Measurements from ENCODE around the gene RASGEF1C. TPM values are rescaled to one million over a fixed set of nuclear protein-coding genes. Genes with fewer than 3 reads are reported as not detected.
"Not testable (repeated sequence)": the region's sequence is repeated elsewhere in the genome, so short reads cannot be mapped to it uniquely, and the experiment has no call there.

The RASGEF1C gene
- total RNA-seq, 1 experiment from 2014 or later: 0.39 TPM

DNA sequence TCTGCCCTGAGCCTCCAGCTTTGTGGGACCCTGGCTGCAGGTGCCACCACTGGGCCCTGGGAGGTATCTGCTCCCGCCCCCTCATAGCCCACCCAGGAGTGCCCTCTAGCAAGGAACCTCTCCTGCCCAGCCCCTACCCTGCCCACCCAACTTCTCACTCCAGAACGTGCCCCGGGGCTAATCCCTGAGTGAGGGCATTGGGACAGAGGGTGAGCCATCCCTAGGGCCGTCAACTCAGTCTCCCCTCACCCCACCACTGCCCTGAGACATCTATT lies 2.7 kb upstream of the RASGEF1C start:
- no peak for DNase-seq (ENCODE audit: low spot score)

DNA sequence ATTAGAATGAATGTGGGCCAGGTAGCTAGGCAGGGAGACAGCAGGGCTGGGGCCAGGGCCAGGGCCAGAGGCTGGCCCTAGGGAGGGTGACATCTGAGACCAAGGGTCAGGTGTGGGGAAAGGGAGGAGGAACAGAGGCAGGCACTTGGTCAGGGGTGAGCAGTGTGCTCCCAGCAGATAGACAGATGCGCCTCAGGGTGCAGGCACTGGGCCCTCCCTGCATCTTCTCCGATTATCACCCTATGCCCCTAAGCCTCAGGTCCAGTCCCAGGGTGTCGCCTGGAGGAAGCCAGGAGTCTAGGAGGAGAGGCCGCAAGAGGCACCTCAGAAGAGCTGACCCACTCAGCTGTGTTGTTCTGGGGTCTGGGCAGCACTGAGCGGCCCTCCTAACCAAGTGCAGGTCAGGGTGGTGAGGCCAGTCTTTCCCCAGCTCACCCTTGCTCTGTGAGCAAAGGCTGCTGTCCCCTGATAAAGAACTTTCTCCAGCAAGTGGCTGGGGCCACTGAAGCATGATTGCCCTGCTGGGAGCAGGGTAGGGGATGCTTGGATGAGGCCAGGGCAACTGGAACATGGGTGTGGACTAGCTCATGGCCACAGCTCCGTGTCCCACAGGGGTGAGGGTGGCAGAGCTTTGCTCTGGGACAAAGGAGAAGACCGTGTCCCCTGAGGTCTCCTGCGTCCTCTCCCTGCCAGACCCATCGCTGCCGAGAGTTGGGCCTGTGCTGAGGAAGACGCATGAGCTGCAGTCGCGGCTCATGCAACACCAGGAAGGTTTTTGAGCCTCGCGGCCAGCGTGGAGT lies 2.1 kb upstream of the RASGEF1C start:
- no peak for DNase-seq (ENCODE audit: low spot score)

DNA sequence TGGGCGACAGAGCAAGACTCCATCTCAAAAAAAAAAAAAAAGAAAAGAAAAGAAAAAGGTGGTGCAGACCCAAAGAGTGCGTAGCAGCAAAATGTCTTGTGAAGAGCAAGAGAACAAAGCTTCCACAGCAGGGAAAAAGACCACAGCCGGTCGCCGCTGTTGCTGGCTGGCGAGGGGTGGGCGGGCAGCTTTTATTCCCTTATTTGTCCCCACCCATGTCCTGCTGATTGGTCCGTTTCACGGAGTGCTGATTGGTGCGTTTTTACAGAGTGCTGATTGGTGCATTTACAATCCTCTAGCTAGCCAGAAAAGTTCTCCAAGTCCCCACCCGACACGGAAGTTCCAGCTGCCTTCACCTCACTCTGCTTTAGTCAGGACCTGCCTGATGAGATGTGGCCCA lies 1.1 kb upstream of the RASGEF1C start:
- DNase-seq (ENCODE audit: low spot score): not testable (repeated sequence)

- no peak for DNase-seq (ENCODE audit: low spot score)
Observed at GRCh38 chr5:180208435-180209081, 453 bp downstream of the RASGEF1C start.

- no peak for DNase-seq (ENCODE audit: low spot score)
Observed at GRCh38 chr5:180208038-180208434, 975 bp downstream of the RASGEF1C start.

DNA sequence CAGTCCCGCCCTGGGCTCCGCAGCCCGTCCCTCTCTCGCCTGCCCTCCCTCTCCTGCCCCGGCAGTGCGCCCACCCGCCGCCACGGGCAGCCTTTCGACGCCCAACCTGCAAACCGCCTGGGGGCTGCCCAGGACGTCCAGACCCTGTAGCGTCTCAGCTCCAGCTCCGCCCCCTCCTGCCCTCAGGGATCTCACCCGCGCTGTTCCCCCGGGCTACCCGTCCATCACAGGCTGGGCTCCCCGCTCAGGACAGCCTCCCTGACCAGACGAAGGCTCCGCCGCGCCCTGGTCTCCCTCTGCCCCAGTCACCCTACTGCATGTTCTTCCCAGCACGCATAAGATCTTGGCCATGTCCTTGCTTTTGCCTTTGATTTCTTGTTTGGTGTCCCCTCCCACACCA lies 1.4 kb downstream of the RASGEF1C start:
- no peak for DNase-seq (ENCODE audit: low spot score)

GRCh38 chr5:180206993-180207392 lies 2.0 kb downstream of the RASGEF1C start:
- no peak for DNase-seq (ENCODE audit: low spot score)

- no peak for DNase-seq (ENCODE audit: low spot score)
Observed at GRCh38 chr5:180205916-180206315, 3.1 kb downstream of the RASGEF1C start.

- no peak for DNase-seq (ENCODE audit: low spot score)
Observed at GRCh38 chr5:180204276-180204819, 4.7 kb downstream of the RASGEF1C start.

DNA sequence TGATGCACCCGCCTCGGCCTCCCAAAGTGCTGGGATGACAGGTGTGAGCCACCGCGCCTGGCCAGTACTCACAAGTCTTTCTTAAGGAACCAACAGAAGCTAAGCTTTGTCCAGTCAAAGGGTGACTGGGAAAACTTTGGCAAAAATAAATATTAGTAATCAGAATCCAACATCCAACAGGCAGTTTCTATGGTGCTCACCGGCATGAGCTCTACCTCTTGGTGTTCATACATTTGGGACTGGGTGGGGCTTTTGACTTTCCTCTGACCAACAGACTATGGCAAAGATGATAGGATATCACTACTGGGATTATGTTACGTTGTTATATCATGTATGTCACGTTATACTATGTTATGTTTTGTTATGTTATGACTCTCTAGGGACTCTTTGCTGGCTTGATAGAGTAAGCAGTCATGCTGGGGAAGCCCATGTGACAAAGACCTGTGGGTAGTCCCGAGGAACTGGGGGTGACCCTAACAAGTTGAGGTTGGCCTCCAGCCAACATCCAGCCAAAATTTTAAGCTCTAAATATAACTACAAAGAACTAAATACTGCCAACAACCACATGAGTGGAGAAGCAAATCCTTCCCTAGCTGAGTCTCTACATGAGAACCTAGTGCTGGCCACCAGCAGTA lies 6.0 kb downstream of the RASGEF1C start:
- DNase-seq (ENCODE audit: low spot score): no peak

- DNase-seq (ENCODE audit: low spot score): no peak
Observed at GRCh38 chr5:180201051-180201987, 7.7 kb downstream of the RASGEF1C start.

DNA sequence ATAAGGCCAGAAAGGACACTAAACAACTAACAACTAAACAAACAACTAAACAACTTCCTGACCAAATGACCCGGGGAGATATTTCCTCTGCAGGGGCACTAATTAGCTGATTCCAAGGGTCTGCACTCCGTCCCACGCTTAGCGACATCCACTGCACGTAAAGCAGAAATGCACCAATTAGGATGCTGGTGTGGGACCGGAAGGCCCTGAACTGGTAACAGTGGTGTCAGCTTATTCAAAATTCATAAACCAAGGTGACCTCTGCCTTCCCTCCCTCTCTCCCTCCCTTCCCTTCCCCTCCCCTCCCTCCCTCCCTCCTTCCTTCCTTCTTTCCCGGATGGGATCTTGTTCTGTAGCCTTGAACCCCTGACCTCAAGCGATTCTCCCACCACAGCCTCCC lies 9.6 kb downstream of the RASGEF1C start:
- DNase-seq (ENCODE audit: low spot score): no peak

- DNase-seq (ENCODE audit: low spot score): no peak
Observed at GRCh38 chr5:180198208-180198607, 10.8 kb downstream of the RASGEF1C start.

DNA sequence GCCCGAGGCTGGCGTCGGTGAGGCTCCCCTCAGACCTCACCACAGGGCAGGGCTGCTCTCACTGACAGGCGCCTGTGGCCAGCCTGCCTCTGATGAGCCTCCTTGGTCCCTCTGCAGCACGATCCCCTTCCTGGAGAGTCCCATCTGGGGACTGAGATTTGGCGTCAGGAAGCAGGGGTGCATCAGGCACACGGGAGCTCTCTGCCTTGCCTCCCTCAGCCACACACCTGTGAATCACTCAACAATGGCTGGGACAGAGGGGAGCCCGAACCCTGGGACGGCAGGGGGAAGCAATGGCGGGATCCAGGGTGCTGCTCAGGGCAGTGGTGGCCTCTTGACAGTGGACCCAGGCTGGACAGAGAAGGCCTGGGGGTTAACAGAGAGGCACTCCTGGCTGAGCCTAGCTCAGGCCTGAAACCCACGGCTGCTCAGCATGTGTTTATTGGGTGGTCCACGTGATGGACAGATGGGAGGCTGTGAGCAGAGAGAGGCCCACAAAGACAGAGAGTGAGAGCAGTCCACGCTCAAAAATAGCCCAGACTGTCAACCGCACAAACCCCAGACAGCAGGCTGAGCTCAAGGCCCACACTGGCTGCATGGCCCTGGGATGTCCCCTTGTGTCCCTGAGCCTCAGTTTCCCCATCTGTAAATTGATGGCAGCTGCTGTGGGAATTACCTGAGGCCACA lies 11.9 kb downstream of the RASGEF1C start:
- no peak for DNase-seq (ENCODE audit: low spot score)

DNA sequence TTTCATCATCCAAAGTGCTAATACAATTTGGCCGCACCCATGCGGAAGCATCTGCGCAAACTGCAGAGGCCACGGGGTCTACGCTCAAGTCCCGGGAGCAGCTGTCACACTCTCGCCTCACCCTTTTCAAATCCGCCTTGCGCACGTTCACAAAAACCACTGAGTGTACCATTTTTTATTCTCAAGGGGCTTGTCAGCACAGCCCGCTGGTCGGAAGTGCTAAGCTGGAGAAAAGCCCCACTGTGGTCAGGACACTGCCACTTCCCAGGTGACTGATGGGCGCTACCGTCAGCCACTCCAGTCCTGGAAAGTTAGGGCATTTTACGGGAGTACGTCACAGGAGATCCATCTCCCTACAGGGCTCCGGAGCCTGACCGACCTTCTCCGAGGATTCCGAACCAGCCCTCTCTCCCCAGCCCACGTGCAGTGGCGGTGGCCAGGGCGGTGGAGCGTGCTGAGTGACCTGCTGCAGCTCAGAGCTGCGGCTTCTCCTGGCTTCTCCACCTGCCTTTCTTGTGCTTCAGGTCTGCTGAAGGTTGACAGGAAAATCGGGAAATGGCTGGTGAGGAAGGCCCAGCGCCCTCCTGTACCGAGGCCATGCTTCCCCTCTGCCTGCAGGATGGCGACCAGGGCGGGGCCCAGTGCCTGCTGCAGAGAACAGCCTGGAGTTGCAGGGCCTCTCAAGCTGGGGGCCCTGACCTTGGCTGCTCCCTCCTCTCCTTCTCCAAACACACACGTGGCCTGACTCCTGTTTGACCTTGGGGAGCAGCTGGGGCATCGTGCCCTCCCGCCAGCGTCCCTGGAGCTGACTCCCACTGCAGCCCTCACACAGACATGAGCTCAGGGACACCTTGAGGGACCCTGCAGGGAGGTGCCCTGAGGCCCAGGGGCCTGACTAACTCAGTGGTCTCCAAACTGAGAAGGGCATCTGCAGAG lies 14.3 kb downstream of the RASGEF1C start:
- DNase-seq (ENCODE audit: low spot score): no peak

GRCh38 chr5:180193749-180194375 lies 15.1 kb downstream of the RASGEF1C start:
- DNase-seq (ENCODE audit: low spot score): no peak

DNA sequence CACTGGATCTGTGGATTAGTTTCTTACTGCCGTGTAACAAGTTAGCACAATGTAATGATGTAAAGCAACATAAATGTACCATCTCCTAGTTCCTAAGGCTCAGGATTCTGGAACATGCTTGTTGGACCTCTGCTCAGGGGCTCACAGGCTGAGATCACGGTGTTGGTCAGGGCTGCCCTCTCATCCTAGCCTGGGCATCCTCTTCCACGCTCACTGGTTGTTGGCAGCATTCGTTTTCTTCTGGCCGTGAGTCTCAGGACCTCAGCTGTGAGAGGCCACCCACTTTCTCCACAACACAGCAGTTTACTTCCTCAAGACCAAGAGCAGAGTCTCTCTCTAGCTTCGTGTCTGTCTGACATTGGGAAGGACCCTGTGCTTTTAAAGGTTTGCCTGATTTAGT lies 17.3 kb downstream of the RASGEF1C start:
- no peak for DNase-seq (ENCODE audit: low spot score)

GRCh38 chr5:180187767-180188166 lies 21.2 kb downstream of the RASGEF1C start:
- no peak for DNase-seq (ENCODE audit: low spot score)

DNA sequence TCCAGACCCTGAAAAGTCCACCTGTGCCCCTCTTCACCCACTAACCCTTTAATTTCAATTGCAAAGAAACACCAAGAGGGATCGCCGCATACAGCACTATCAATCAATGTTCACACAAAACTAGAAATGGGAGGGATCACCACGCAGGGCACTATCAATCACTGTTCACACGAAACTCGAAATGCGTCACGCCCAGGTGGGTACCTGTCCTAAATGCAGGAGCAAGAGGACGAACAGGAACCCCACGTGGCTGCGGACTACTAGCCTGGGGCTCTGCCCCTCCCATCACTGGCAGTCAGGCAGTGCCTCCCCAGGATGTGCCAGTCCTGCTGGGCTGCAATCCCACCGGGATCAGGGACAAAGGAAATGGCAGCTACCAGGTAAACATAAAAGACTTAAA lies 28.2 kb downstream of the RASGEF1C start:
- no peak for DNase-seq (ENCODE audit: low spot score)

DNA sequence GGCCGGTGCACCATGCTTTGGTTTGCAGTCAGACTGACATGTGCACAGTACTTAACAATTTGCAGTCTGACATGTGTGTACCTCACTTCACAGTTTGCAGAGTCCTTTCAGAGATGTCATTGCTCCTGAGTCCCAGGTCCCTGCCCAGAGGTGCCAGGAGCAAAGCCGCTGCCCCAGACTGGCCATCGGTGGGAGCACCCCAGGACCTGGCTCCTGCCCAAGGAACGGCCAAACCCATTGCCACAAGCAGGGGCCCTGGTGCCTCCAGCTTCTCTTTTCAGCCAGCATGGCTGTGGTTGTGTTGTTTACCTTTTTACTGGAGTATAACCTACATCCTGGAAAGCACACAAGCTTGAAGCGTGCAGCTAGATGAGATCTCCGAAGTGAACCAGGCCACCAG lies 28.6 kb downstream of the RASGEF1C start:
- no peak for DNase-seq (ENCODE audit: low spot score)
